B cell (primary cell): ENCODE measurements around the gene CIAO2B.

Source experiments
- CTCF ChIP-seq: fragments of 200-600 bp; IDR thresholded peaks from one replicate; pipeline ENCODE4 v1.8.0; 2022; ENCODE audit warnings: antibody characterized with exemption, mild to moderate bottlenecking
- EZH2 ChIP-seq: IDR thresholded peaks from 2 replicates; pipeline ENCODE4 v1.6.1; 2012; ENCODE audit warnings: borderline replicate concordance, low read depth, mild to moderate bottlenecking, moderate library complexity, low read length; ENCODE audit not compliant: insufficient read depth, poor library complexity, severe bottlenecking

GRCh38 chr16:66886321-66886720 is 47.9 kb downstream of the CIAO2B start:
- TF ChIP-seq CTCF (no peak), EZH2 (no peak)
